Body of pancreas (tissue), 4 donors: Measurements from ENCODE around the gene BAIAP3. TPM values are rescaled to one million over a fixed set of nuclear protein-coding genes. Genes with fewer than 3 reads are reported as not detected.

Source experiments
- ATAC-seq: fragments of 150-250 bp; one replicate; pipeline ENCODE4 v1.9.1; 2016
- DNase-seq, 4 donors: peaks; one replicate each; pipeline ENCODE4 v3.0.0-alpha.2; 2019
- H3K27ac ChIP-seq, 4 donors: fragments of 200-600 bp; sonication (generic); 1 replicate in 3 of 4; 2 replicates in 1 of 4; pipeline versions ENCODE4 v1.5.1 to v1.6.1; 2016 to 2019; ENCODE audit warnings: mild to moderate bottlenecking in 1 of 4, mixed read lengths in 1 of 4, moderate library complexity in 1 of 4
- H3K27me3 ChIP-seq, 2 donors: fragments of 200-600 bp; sonication (generic); one replicate each; pipeline ENCODE4 v1.6.0; 2016; ENCODE audit warnings: mild to moderate bottlenecking in 1 of 2
- H3K36me3 ChIP-seq, 2 donors: fragments of 200-600 bp; sonication (generic); replicated peaks in 1 of 2; 2 replicates each; pipeline ENCODE4 v1.5.1; 2016; ENCODE audit warnings: low read depth in 2 of 2; ENCODE audit not compliant: insufficient read depth in 1 of 2
- H3K4me1 ChIP-seq: fragments of 200-600 bp; sonication (generic); one replicate; pipeline ENCODE4 v1.6.0; 2016
- H3K4me3 ChIP-seq, 2 donors: fragments of 200-600 bp; sonication (generic); 1 replicate in 1 of 2; 2 replicates in 1 of 2; pipeline ENCODE4 v1.5.1; 2016 to 2019
- H3K9me3 ChIP-seq, 3 donors: fragments of 200-600 bp; sonication (generic); 1 replicate in 2 of 3; 2 replicates in 1 of 3; pipeline ENCODE4 v1.5.1; 2016
- CTCF ChIP-seq, 7 experiments: fragments of 450-650 bp in 4 of 7; fragments of 200-600 bp in 3 of 7; sonication (generic) in 3 of 7; IDR thresholded peaks; one replicate each; pipeline ENCODE4 v1.5.1; 2016 to 2019; ENCODE audit warnings: antibody characterized with exemption in 7 of 7
- POLR2A ChIP-seq, 3 donors: fragments of 450-650 bp; IDR thresholded peaks; one replicate each; pipeline ENCODE4 v1.6.1; 2016; ENCODE audit warnings: antibody characterized with exemption in 3 of 3, mild to moderate bottlenecking in 2 of 3
- WGBS, 2 donors: methylation state at CpG; one replicate each; pipeline ENCODE4 v1.1.5; 2017; 5-methylcytosine and 5-hydroxymethylcytosine counted together
- intact Hi-C: fragments of 100-400 bp; cut with DNase I; formaldehyde crosslinking; loops from one replicate; pipeline ENCODE4 v1.15.1; 2023
- total RNA-seq, 2 donors: library from RNA; depleted of rRNA; stranded (reverse); fragments of >200 nt; gene quantifications; one replicate each; pipeline ENCODE4 v1.1.0, GENCODE V29; 2016

BAIAP3 gene
- total RNA-seq, 2 donors from 2014 or later, result 7.0 to 20.8 TPM

- no peaks in the 10 kb centered on the region for H3K9me3 ChIP-seq
- no peak for ATAC-seq
- intact Hi-C loops, result no loop called here
- no peaks in the 10 kb centered on the region for H3K36me3 ChIP-seq
- H3K4me3 ChIP-seq, result no peak overlapping the region
- H3K27me3 ChIP-seq, result no peaks in the 10 kb centered on the region
- WGBS, 2 donors, result 92 to 100% methylated on average over 6 to 7 of the region's 7 CpGs
- no peaks in the 10 kb centered on the region for H3K4me1 ChIP-seq
- TF ChIP-seq POLR2A (IDR thresholded peaks at IDR 0.05) (no peak), CTCF (IDR thresholded peaks at IDR 0.05) (no peak)
- H3K27ac ChIP-seq, result no peak overlapping the region
- DNase-seq, result no peak
These were observed 56.3 kb downstream of the BAIAP3 start for GRCh38 chr16:1389762-1390161.

DNA sequence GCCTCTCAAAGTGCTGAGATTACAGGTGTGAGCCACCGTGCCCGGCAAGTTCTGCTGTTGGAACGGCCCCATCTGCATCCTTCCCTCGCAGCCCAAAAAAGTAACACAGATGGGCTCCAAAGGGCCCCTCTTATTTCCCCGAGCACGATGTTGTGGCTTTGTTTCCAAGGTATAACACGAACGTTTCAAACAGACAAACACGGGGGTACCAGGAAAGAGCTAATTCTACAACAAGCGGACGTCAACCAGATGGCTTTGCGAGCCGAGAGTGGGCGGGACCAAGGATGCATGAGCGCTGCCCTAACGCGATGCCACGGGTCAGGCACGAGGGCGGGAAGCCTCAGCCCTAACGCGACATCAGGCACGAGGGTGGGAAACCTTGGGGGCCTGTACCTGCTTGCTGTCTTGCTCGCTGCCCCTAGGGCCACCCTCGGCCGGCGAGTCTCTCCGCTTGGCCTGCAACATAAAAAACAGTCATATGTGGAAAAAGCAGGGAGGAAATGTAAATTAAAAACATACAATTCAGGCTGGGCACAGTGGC lies 56.9 kb downstream of the BAIAP3 start:
- DNase-seq (no peak), ATAC-seq (no peak)
- Histone ChIP-seq H3K36me3 (no peaks in the 10 kb centered on the region), H3K9me3 (no peaks in the 10 kb centered on the region), H3K27me3 (no peaks in the 10 kb centered on the region), H3K4me3 (no peak overlapping the region), H3K4me1 (no peaks in the 10 kb centered on the region), H3K27ac (no peak overlapping the region)
- no peak for TF ChIP-seq POLR2A (IDR thresholded peaks at IDR 0.05)
- TF ChIP-seq CTCF (IDR thresholded peaks at IDR 0.05), result no peak
- 86 to 90% methylated on average over 21 to 28 of the region's 28 CpGs for WGBS, 2 donors
- intact Hi-C loops, result no loop called here

DNA sequence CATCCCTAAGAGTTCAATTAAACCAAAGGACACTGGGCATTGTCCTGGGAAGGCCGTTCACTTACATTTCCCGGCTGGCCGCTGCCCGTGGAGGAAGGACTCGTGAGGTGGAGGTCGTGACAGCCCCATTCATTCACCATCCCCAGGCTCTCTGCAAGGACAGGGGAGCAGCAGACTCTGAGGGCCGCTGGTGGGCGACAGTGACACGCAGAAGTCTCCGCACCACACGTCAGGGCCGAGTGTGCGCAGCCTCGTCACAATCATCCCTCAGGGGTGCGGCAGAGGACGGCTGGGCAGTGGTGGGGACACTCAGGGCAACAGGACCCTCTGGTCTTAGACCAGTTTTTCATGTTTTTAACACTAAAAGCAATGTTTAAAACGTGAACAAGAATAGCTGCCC lies 59.4 kb downstream of the BAIAP3 start:
- H3K9me3 ChIP-seq, result no peaks in the 10 kb centered on the region
- H3K27me3 ChIP-seq, result no peaks in the 10 kb centered on the region
- no peak overlapping the region for H3K27ac ChIP-seq
- H3K4me3 ChIP-seq, result no peak overlapping the region
- H3K4me1 ChIP-seq, result no peaks in the 10 kb centered on the region
- ATAC-seq (no peak), DNase-seq (no peak)
- intact Hi-C loops, result no loop called here
- WGBS, 2 donors, result 84 to 95% methylated on average over 8 to 17 of the region's 17 CpGs
- peaks cover 0 to 2% of the 10 kb centered on the region in 2 donors for H3K36me3 ChIP-seq
- no peak for TF ChIP-seq CTCF (IDR thresholded peaks at IDR 0.05)
- TF ChIP-seq POLR2A (IDR thresholded peaks at IDR 0.05), result no peak

- ATAC-seq (no peak), DNase-seq (no peak)
- no peak overlapping the region for H3K27ac ChIP-seq
- intact Hi-C loops, result no loop called here
- peaks cover 0 to 2% of the 10 kb centered on the region in 2 donors for H3K36me3 ChIP-seq
- no peaks in the 10 kb centered on the region for H3K9me3 ChIP-seq
- H3K4me3 ChIP-seq, result no peak overlapping the region
- H3K27me3 ChIP-seq, result no peaks in the 10 kb centered on the region
- WGBS, 2 donors, result 95 to 96% methylated on average over 11 to 15 of the region's 21 CpGs
- H3K4me1 ChIP-seq, result no peaks in the 10 kb centered on the region
- no peak for TF ChIP-seq CTCF (IDR thresholded peaks at IDR 0.05)
- no peak for TF ChIP-seq POLR2A (IDR thresholded peaks at IDR 0.05)
These were observed 60.2 kb downstream of the BAIAP3 start for GRCh38 chr16:1393613-1394176.

DNA sequence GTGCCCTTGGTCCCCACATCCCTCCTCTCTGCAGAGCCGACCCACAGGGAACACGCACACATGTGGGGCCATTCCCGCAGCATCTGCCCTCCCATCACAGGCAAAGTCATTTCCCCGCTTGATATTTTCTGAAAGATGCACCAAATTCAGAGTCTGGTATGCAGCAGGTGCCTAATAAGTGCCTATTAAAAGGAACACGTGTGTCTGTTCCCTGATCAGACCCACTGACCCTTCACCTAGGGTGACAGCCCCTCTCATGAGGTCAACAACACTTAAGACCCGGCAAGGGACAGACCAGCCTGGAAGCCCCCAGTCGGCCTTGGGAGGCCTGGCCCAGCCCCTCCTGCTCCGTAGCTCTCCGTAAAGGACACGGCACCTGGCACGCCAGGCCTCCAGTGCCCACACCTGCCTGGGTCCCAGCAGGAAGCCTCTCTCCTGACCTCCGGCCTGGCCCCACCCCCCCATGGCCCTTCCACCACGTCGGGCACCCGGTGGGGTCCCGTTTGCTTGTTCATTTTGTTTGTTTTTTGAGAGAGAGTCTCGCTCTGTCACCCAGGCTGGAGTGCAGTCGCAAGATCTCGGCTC lies 61.0 kb downstream of the BAIAP3 start:
- WGBS, 2 donors, result 84 to 86% methylated on average over 9 to 19 of the region's 19 CpGs
- TF ChIP-seq CTCF (IDR thresholded peaks at IDR 0.05), result no peak
- TF ChIP-seq POLR2A (IDR thresholded peaks at IDR 0.05), result no peak
- no peaks in the 10 kb centered on the region for H3K9me3 ChIP-seq
- H3K27ac ChIP-seq, result no peak overlapping the region
- no peak for DNase-seq
- ATAC-seq, result no peak
- H3K36me3 ChIP-seq, result peaks cover 0 to 7% of the 10 kb centered on the region in 2 donors
- no peak overlapping the region for H3K4me3 ChIP-seq
- no peaks in the 10 kb centered on the region for H3K27me3 ChIP-seq
- no peaks in the 10 kb centered on the region for H3K4me1 ChIP-seq
- intact Hi-C loops, result no loop called here
